Activated CD4-positive, alpha-beta T cell treated with anti-CD3 and anti-CD28 coated beads, Interleukin-2, amount 50 U/mL, for 4 hours (primary cell): ENCODE data around the gene C1QA.
A peak's percentile ranks its signal among the peaks of the same experiment; 100 is the strongest.

Experiments used
- DNase-seq, 2 experiments: peaks; one replicate each; pipeline ENCODE4 v3.0.0-alpha.2; 2020

Gene C1QA

GRCh38 chr1:22613572-22613918 lies 22.9 kb upstream of the C1QA start:
- DNase-seq: no peak

GRCh38 chr1:22613951-22614350 lies 22.5 kb upstream of the C1QA start:
- DNase-seq: no peak

- DNase-seq: no peak
These were observed 20.5 kb upstream of the C1QA start for GRCh38 chr1:22615886-22616285.

GRCh38 chr1:22616571-22616970 lies 19.9 kb upstream of the C1QA start:
- no peak for DNase-seq

GRCh38 chr1:22618056-22618455 lies 18.4 kb upstream of the C1QA start:
- DNase-seq: no peak

- DNase-seq: no peak
These were observed 17.2 kb upstream of the C1QA start for GRCh38 chr1:22619252-22619651.

GRCh38 chr1:22619798-22620197 lies 16.6 kb upstream of the C1QA start:
- DNase-seq: no peak

- DNase-seq: no peak
These were observed 14.7 kb upstream of the C1QA start for GRCh38 chr1:22621761-22622160.

GRCh38 chr1:22625262-22625925 lies 11.0 kb upstream of the C1QA start:
- DNase-seq: no peak

- no peak for DNase-seq
These were observed 9.9 kb upstream of the C1QA start for GRCh38 chr1:22626237-22627157.

GRCh38 chr1:22627331-22627730 lies 9.1 kb upstream of the C1QA start:
- DNase-seq: no peak

- no peak for DNase-seq
These were observed 7.6 kb upstream of the C1QA start for GRCh38 chr1:22628698-22629444.

GRCh38 chr1:22629886-22630285 lies 6.5 kb upstream of the C1QA start:
- DNase-seq: no peak

- DNase-seq: no peak
These were observed 2.5 kb upstream of the C1QA start for GRCh38 chr1:22633697-22634463.

- no peak for DNase-seq
These were observed 992 bp upstream of the C1QA start for GRCh38 chr1:22635436-22635835.

GRCh38 chr1:22636927-22637326 lies 499 bp downstream of the C1QA start:
- DNase-seq: no peak

GRCh38 chr1:22637907-22638445 lies 1.5 kb downstream of the C1QA start:
- DNase-seq: no peak

- DNase-seq: no peak
These were observed 2.2 kb downstream of the C1QA start for GRCh38 chr1:22638476-22639234.

- no peak for DNase-seq
These were observed 2.9 kb downstream of the C1QA start for GRCh38 chr1:22639286-22639685.

- no peak for DNase-seq
These were observed 4.8 kb downstream of the C1QA start for GRCh38 chr1:22641247-22641646.

GRCh38 chr1:22641906-22642636 lies 5.6 kb downstream of the C1QA start:
- peak; percentile 52 to 61 for DNase-seq
